Stimulated activated CD4-positive, alpha-beta T cell treated with anti-CD3 and anti-CD28 coated beads, TNF-alpha, amount 100 ng/mL, for 1 hour (primary cell): ENCODE measurements around the gene DOHH.
"Not testable (repeated sequence)": the region's sequence is repeated elsewhere in the genome, so short reads cannot be mapped to it uniquely, and the experiment has no call there.

ENCODE experiments used
- DNase-seq, 3 donors: peaks; one replicate each; pipeline ENCODE4 v3.0.0-alpha.2; 2020; ENCODE audit warnings: low read depth in 3 of 3, low spot score in 1 of 3

DOHH gene

DNA sequence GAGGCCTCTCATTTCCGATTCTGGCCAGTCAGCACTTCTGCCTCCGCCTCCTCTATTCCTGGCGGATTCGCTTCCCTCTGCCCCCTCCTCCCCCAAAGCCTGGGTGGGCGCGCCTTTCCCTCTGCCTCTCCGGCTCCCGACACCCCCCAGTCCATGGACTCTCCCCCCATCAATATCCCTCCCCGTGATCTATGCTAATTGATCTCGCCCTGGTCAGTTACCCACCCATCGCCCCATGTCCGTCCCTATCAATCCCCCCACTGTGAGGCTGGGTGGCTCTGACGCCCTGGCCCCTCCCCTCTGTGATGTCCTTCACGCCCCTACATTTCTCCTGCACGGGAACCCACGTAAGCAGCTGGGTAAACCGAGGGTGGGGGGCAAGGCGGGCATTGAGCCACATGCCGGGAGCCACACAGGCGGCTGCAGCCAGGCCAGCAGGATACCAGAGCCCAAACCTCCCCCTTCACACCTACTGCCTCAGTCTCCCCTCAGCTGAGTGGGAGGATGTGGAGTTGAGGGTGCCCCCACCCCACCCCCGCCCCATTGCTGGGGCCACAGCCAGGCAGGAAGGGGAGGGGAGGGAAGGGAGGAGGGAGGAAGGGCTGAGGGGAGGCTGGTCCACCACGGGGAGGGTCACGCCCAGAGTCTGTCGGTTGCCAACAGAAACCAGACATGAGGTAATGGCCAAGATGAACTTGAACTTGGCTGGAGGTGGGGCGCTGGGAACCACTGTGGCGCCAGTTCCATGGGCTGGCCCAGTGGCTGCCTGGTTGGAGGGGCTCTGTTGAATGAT lies 41.2 kb downstream of the DOHH start:
- DNase-seq: no peak

DNA sequence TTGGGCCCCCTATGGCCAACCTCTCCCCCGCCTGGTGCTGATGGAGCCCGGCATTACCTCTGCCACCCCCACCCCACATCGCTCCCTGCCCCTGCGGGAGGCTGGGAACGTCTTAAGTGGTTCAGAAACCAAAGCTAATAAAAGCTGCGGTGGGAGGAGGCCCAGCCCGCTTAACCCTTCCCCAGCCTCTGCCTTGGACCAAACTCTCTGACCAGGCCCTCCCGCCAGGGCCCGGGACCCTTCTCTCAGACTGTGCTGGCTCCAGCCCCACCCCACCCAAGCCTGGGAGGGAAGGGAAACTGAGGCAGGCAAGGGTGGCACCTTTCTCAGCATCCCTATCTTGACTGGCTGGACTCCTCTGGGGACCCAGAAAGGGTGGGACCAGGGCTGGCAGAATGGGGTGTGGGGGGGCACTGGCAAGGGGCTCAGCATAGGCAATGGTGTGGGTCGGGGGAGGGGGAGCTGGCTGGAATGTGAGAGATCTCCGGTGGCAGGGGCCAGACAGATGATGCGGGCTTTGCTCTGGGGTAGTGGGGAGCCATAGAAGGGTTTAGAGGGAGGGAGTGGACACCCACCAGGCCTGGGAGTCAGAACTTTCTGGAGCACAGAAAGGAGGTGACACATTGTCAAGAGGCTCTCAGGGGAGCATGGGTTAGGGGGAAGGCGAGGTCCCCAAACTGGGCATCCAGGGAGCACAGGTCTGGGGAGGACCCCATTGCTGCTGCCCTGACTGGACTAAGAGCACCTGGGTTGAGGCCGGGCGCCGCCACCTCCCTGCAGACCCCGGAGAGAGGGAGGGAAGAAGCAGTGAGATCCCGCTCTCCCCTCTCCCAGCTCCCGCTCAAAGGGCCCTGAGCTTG lies 42.0 kb downstream of the DOHH start:
- no peak for DNase-seq

DNA sequence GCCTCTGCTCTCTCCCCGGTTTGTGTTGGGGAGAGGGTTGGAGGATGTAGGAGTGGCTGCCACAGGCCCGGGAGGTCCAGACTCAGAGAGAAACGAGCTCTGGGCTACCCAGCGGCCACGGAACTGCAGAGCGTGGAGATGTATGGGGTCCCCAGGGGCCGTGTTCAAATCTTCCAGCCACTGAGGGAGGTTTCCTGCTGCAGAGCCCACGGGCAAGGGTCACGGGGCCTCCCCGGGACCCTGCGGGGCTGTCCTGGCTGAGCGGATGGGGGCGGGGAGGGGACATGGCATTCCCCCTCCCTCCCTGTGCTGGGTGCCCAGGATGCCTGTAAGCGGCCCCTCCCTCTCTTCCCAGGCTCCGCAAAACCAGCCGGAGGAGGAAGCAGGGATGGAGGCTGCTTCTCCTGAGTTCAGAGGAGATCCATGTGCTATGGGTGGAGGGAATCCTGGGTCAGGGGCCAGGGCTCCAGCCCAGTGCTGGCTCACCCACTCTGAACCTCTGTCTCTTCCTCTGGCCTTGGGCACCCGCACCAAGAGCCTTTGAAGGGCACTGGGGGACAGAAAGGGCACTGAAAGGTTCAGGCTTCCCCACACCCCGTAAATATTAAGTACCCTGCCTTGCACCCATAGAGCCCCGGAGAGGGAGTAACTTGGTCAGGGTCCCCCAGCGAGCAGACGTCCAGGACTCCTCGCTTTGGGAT lies 42.8 kb downstream of the DOHH start:
- DNase-seq: no peak

DNA sequence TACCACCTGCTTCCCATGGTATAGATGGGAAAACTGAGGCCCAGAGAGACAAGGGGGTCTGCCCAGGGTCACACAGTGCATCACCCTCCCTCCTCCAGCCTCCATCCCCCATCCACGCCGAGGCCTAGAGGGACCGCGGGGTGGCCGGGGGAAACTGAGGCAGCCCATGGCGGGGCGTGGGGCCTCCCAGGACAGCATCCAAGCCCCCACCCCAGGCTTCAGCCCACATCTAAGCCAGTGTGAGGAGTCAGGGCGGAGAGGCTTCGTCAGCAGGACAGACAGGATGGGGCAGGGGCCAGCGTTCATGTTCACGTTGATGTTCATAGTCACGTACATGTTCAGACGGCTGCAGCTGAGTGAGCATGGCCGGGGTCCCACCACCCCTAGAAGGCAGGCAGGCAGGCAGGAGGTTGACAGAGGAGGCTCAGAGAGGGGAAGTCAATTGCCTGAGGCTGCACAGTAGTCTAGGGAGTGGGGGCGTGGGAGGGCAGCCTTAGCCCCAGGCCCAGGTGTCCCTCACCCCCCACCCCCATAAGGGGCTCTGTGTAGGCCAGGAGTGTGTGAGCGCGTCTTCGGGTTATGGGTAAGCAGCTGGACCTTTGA lies 43.4 kb downstream of the DOHH start:
- DNase-seq: no peak

DNA sequence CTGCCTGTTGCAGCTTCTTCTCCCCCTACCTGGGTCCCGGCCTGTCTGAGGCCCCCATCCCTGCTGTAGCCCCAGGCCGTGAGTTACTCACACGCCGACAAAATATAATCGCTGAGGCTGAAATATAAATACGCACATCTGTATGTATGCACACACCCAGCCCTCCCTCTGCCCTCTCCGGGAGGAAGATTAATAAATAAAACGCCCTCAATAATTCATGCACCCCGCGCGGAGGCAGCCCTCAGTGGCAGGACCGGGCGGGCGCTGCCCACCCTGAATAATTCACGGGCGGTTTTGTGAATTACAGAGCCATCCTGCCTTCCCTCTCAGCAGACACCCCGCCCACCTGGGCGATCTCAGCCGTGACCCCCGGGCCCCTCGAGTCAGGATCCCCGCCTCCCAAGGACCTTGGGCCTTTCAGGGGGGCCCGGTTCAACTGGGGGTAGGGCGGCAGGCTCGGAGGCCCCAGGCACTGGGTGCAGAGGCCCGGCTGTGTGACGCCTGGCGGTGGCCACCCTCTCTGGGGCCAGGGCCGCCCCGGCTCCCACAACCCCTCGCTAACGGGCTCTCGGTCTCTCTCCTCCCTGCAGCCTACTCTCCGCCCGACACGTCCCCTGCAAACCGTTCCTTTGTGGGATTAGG lies 44.4 kb downstream of the DOHH start:
- DNase-seq: no peak

DNA sequence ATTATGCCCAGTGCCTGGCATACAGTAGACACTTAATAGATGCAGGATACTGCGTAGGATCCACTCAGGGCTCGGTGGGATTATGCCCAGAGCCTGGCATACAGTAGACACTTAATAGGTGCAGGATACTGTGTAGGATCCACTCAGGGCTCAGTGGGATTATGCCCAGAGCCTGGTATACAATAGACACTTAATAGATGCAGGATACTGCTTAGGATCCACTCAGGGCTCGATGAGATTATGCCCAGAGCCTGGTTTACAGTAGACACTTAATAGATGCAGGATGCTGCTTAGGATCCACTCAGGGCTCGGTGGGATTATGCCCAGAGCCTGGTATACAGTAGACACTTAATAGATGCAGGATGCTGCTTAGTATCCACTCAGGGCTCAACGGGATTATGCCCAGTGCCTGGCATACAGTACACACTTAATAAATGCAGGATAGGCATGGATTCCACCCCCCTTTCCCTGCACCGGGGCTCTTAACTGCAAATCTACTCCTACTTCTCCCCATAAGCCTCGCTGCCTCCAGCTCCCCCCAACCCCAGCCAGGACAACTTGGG lies 45.0 kb downstream of the DOHH start:
- no peak for DNase-seq

DNA sequence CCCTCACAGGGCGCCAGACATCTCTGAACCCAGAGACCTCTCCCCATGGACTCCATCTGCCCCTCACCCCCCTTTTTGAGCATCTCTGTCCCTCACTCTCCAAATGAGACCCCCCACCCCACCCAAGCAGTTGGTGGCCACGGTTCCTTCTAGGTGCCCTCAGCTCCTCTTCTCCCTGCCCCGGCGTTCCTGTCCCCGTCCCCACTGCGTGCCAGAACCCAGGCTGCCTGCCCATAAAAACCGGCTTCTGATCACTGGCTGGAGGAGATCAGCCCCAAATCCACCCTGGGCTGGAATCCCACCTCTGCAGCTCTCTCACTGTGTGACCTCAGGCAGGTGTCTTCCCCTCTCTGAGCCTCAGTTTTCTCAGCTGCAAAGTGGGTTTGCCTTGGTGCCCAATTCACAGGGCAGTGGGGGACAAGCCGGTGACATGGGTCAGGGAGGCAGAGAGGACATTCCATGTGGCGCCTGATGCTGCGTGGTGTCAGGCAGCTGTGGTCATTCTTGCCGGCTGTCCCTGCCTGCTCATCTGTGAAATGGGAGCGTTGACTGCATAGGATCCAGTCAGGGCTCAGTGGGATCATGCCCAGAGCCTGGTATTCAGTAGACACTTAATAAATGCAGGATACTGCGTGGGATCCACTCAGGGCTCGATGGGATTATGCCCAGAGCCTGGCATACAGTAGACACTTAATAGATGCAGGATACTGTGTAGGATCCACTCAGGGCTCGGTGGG lies 45.6 kb downstream of the DOHH start:
- no peak for DNase-seq

DNA sequence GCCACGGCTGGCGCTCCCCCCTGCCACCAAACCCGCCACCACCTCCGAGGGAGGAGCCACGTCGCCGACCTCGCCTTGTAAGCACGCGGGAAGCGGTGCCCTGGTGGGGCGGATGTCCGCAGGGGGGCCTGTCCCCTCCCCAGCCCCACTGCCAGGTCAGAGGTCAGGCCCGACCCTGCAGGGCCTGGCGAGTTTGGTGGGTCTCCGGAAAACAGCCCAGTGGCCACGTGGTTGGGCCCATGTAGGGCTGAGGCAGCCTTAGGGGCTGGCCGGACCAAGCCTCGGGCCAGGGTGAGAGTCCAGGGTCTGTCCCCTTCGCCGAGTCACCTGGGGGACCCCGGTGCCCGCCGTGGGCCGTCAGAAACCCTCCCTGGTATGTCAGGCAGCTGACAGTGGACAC lies 46.6 kb downstream of the DOHH start:
- DNase-seq: no peak

DNA sequence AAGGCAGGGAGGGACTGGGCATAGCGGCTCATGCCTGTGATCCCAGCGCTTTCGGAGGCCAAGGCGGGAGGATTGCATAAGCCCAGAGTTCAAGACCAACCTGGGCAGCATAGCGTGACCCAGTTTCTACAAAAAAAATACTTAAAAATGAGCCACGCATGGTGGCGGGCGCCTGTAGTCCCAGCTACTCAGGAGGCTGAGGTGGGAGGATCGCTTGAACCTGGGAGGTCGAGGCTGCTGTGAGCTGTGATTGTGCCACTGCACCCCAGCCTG lies 47.6 kb downstream of the DOHH start:
- not testable (repeated sequence) for DNase-seq

DNA sequence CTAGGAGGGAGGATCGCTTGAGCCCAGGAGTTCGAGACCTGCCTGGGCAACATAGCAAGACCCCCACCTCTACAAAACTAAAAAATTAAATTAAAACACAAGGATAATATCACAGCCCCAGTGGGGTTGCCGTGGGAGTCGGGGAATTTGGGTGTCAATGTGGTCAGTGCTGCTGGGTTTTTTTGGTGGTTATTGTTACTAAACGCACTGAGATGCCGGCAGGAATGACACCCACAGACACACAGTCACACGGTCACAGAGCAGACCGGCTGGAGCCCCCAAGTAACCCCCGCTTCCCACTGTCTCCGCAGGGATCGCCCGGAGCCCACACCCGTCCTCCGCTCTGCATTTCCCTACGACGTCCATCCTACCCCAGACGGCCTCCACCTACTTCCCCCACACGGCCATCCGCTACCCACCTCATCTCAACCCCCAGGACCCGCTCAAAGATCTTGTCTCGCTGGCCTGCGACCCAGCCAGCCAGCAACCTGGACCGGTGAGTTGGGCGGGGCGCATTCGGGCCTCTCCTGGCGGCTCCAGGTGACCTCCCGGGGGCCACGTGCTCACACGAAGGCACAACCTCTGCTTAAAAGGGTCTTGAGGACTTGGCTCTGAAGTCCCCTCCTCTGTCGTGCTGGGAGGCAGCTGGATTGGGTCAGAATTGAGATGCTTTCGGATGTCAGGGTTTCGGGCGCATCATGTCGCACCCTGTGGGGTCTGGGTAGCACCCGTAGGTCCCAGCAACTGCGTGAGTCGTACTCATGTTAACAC lies 48.1 kb downstream of the DOHH start:
- no peak for DNase-seq

DNA sequence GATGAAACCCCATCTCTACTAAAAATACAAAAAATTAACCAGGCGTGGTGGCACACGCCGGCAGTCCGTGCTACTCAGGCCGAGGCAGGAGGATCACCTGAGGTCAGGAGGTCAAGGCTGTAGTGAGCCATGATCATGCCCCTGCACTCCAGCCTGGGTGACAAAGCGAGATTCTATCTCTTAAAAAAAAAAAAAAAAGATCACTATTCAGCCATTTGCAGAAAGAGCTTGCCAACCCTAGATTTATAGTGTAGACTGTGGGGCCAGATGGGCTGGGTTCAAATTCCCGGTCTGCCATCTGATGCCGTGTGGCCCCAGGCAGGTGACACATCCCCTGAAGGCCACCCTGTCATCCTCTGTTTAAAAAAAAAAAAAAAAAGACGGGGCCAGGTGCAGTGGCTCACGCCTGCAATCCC lies 49.0 kb downstream of the DOHH start:
- DNase-seq: no peak

DNA sequence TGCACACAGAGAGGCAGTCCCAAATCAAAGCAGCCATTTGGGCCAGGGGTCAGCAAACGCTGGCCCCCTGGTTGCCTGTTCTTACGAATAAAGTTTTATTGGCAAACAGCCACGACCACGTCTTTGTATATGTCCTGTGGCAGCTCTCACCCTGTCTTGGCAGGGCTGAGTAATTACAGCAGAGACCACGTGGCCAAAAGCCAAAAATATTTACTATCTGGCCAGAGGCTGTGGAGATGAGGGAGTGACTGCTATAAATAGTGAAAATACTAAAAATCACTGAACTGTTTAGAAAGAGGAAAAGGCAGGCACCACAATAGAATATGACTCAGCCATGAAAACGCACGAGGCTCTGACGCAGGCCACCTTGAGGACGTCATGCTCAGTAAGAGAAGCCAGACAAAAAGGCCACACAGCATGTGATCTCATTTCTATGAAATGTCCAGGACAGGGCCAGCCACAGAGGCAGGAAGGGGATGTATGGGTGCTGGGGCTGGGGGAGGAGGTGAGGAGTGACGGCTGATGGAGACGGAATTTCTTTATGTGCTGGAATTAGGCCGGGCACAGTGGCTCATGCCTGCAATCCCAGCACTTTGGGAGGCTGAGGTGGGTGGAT lies 49.6 kb downstream of the DOHH start:
- no peak for DNase-seq

DNA sequence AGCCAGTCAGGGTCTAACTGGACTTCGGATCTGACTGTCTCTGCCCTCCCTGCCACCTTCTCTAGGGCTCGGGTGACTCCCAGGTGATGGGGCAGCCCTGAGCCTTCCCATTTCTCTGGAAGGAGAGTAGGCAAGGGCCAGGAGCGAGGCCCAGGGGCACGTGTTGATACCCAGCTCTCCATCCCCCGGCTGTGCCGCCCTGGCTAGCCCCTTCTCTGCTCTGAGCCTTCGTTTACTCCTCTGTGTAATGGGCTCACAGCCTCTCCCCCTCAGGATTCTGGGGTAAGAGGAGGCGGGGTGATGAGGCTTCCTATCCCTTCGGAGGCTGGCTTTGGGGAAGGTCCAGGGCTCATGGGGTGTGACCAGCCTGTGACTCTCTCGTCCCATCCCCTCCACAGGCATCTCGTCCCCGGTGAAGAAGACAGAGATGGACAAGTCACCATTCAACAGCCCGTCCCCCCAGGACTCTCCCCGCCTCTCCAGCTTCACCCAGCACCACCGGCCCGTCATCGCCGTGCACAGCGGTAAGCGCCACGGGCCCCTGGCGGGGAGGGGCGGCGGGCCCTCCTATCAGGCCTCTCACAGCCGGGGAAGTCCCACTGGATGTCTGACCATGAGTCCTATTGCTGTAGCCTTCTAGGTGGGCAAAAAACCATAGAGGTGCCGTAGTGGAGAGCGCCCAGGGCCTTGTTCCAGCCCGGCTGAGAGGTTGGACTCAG lies 51.7 kb downstream of the DOHH start:
- DNase-seq: no peak

DNA sequence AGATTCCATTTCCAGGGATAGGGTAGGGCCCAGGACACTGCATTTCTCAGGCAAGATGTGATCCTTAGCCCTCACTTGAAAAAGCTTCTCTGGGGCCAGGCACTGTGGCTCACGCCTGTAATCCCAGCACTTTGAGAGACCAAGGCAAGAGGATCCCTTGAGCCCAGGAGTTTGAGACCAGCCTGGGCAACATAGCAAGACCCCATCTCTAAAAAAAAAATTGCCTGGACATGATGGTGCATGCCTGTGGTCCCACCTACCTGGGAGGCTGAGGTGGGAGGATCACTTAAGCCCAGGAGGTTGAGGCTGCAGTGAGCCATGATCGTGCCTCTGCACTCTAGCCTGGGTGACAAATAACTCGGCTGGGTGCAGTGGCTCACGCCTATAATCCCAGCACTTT lies 53.8 kb downstream of the DOHH start:
- not testable (repeated sequence) for DNase-seq

DNA sequence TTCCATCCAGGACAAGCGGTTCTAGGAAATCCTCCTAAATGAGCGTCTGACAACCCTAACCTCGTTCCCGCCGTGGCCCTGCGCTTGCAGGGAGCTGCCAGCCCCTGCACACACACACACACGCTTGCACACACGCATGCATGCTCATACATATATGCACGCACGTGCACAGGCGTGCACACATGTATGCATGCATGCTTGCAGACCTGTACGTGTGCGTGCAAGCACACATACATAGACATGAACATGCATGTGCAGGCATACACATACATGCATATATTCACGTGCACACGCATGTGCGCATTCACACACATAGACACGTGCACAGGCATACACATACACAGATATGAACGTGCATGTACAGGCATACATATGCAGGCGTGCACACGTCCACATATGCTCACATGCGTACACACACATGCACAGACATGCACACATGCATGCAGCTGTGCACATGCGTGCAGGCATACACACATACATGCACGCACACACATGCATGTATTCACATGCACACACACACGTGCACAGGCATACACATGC lies 55.7 kb downstream of the DOHH start:
- no peak for DNase-seq

DNA sequence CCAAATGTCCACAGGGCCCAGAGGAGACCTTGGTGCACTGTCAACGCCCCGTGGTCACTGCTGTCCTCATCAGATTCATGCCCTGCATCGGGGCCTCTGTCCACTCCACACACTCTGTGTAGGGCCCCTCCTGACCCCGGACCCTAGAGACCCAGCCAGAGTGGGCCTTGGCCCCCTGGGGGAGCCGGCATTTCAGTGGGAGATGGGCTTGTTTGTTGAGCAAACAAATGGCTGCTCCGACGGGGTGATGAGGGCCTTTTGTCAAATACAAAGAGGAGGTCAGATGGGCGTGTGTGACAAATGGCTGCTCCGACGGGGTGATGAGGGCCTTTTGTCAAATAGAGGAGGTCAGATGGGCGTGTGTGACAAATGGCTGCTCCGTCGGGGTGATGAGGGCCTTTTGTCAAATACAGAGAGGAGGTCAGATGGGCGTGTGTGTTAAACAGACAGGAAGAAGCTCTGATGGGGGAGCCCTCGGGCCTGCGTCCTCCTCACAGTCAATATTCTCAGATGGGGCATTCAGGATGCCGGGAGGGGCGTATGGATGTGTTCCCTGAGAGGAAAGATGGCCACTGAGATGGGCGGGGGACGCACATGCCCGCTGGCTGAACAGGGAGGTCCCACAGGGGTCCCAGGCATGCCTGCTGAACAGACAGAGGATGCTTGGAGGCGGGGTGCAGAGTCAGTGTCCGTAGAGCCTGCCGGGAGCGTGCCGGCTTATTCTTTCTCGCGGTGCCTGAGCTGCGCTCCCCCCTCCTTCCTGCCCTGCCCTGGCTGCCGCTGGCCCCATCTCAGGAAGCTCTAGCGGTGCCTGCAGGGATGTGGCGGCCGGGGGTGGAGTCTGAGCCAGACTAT lies 56.4 kb downstream of the DOHH start:
- no peak for DNase-seq

DNA sequence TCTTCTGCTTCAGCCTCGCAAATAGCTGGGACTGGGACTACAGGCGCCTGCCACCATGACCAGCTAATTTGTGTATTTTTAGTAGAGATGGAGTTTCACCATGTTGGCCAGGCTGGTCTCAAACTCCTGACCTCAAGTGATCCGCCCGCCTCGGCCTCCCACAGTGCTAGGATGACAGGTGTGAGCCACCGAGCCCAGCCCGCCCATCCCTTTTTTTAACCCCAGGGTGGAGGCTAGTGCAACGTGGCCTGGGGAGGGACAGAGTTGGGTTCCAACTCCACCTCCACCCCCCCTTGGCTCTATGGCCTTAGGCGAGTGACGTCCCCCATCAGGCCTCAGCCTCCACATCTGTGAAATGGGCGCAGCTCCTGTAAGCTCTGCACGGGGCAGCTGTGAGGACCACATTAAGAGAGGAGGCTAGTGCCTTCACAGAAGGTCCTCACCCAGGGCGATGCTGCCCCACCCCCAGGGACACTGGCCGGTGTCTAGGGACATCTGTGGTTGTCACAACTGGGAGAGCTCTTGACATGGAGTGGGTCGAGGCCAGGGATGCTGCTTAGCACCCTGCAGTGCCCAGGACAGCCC lies 57.9 kb downstream of the DOHH start:
- DNase-seq: no peak
